ENCODE results near the gene FOXK1. TPM values are rescaled to one million over a fixed set of nuclear protein-coding genes. Genes with fewer than 3 reads are reported as not detected.
A peak's percentile ranks its signal among the peaks of the same experiment; 100 is the strongest.
"Not testable (repeated sequence)": the region's sequence is repeated elsewhere in the genome, so short reads cannot be mapped to it uniquely, and the experiment has no call there.

FOXK1 gene
- total and polyA plus RNA-seq, 2 donors (not counting 1 experiment from before 2014, with no cell fraction given): 5.2 to 26.9 TPM

GRCh38 chr7:4794171-4794570, 112.1 kb downstream of the FOXK1 start:
- peak in 1 of 2 donors; percentile 42 for DNase-seq (ENCODE audit: low read depth in 2 of 2)
- H3K4me3 ChIP-seq (replicated peaks in 1 of 4; ENCODE audit: control extremely low read depth in 1 of 4, insufficient read depth in 1 of 4, low read depth in 3 of 4, low read length in 4 of 4); H3K4me1 ChIP-seq (ENCODE audit: control insufficient read depth, extremely low read depth, insufficient read depth, low read length); H4K20me1 ChIP-seq (ENCODE audit: control insufficient read depth, extremely low read depth, insufficient read depth, low read length); H2AFZ ChIP-seq (ENCODE audit: low read length); H3K79me2 ChIP-seq (ENCODE audit: control insufficient read depth, insufficient read depth, low read length); H3K4me2 ChIP-seq (ENCODE audit: extremely low read depth, insufficient read depth, low read length); H3K27ac ChIP-seq (ENCODE audit: insufficient read depth, low read length); H3K9ac ChIP-seq (ENCODE audit: insufficient read depth, low read length); H3K9me3 ChIP-seq (ENCODE audit: control insufficient read depth, insufficient read depth, low read depth, low read length); H3K27me3 ChIP-seq (ENCODE audit: control insufficient read depth, insufficient read depth, low read length): not testable (repeated sequence)
- peaks cover 19% of the 10 kb centered on the region for H3K36me3 ChIP-seq (ENCODE audit: control insufficient read depth, insufficient read depth, low read length)

GRCh38 chr7:4794591-4795350, 112.7 kb downstream of the FOXK1 start:
- Histone ChIP-seq H3K4me1 (ENCODE audit: control insufficient read depth, extremely low read depth, insufficient read depth, low read length) (peaks cover 2% of the 10 kb centered on the region), H3K9me3 (ENCODE audit: control insufficient read depth, insufficient read depth, low read depth, low read length) (no peaks in the 10 kb centered on the region), H3K9ac (ENCODE audit: insufficient read depth, low read length) (no peak overlapping the region), H3K79me2 (ENCODE audit: control insufficient read depth, insufficient read depth, low read length) (no peaks in the 10 kb centered on the region), H3K27me3 (ENCODE audit: control insufficient read depth, insufficient read depth, low read length) (no peaks in the 10 kb centered on the region), H3K27ac (ENCODE audit: insufficient read depth, low read length) (no peak overlapping the region), H3K36me3 (ENCODE audit: control insufficient read depth, insufficient read depth, low read length) (peaks cover 18% of the 10 kb centered on the region), H4K20me1 (ENCODE audit: control insufficient read depth, extremely low read depth, insufficient read depth, low read length) (no peaks in the 10 kb centered on the region), H3K4me3 (replicated peaks in 1 of 4; ENCODE audit: control extremely low read depth in 1 of 4, insufficient read depth in 1 of 4, low read depth in 3 of 4, low read length in 4 of 4) (no peak overlapping the region), H2AFZ (ENCODE audit: low read length) (no peak overlapping the region), H3K4me2 (ENCODE audit: extremely low read depth, insufficient read depth, low read length) (no peak overlapping the region)
- TF ChIP-seq CTCF (conservative IDR thresholded peaks at IDR 0.05 in 1 of 2, IDR thresholded peaks at IDR 0.05 in 1 of 2; ENCODE audit: low read depth in 1 of 2, low read length in 2 of 2): no peak
- TF ChIP-seq EZH2 (IDR thresholded peaks at IDR 0.05; ENCODE audit: low read length, missing control alignments): no peak
- DNase-seq (ENCODE audit: low read depth in 2 of 2): peak in 1 of 2 donors; percentile 87

- Histone ChIP-seq H3K36me3 (ENCODE audit: control insufficient read depth, insufficient read depth, low read length) (peaks cover 8% of the 10 kb centered on the region), H4K20me1 (ENCODE audit: control insufficient read depth, extremely low read depth, insufficient read depth, low read length) (no peaks in the 10 kb centered on the region), H3K9me3 (ENCODE audit: control insufficient read depth, insufficient read depth, low read depth, low read length) (no peaks in the 10 kb centered on the region), H3K9ac (ENCODE audit: insufficient read depth, low read length) (no peak overlapping the region), H3K4me2 (ENCODE audit: extremely low read depth, insufficient read depth, low read length) (no peak overlapping the region), H3K4me3 (replicated peaks in 1 of 4; ENCODE audit: control extremely low read depth in 1 of 4, insufficient read depth in 1 of 4, low read depth in 3 of 4, low read length in 4 of 4) (no peak overlapping the region), H3K27ac (ENCODE audit: insufficient read depth, low read length) (no peak overlapping the region), H2AFZ (ENCODE audit: low read length) (no peak overlapping the region), H3K27me3 (ENCODE audit: control insufficient read depth, insufficient read depth, low read length) (no peaks in the 10 kb centered on the region), H3K79me2 (ENCODE audit: control insufficient read depth, insufficient read depth, low read length) (no peaks in the 10 kb centered on the region), H3K4me1 (ENCODE audit: control insufficient read depth, extremely low read depth, insufficient read depth, low read length) (peaks cover 2% of the 10 kb centered on the region)
- no peak for TF ChIP-seq CTCF (conservative IDR thresholded peaks at IDR 0.05 in 1 of 2, IDR thresholded peaks at IDR 0.05 in 1 of 2; ENCODE audit: low read depth in 1 of 2, low read length in 2 of 2)
- no peak for TF ChIP-seq EZH2 (IDR thresholded peaks at IDR 0.05; ENCODE audit: low read length, missing control alignments)
- no peak for DNase-seq (ENCODE audit: low read depth in 2 of 2)
These were observed 114.4 kb downstream of the FOXK1 start for GRCh38 chr7:4796453-4796852.

Data from fibroblast of lung (primary cell).